ENCODE measurements around the gene HOXD8.

The HOXD8 gene

DNA sequence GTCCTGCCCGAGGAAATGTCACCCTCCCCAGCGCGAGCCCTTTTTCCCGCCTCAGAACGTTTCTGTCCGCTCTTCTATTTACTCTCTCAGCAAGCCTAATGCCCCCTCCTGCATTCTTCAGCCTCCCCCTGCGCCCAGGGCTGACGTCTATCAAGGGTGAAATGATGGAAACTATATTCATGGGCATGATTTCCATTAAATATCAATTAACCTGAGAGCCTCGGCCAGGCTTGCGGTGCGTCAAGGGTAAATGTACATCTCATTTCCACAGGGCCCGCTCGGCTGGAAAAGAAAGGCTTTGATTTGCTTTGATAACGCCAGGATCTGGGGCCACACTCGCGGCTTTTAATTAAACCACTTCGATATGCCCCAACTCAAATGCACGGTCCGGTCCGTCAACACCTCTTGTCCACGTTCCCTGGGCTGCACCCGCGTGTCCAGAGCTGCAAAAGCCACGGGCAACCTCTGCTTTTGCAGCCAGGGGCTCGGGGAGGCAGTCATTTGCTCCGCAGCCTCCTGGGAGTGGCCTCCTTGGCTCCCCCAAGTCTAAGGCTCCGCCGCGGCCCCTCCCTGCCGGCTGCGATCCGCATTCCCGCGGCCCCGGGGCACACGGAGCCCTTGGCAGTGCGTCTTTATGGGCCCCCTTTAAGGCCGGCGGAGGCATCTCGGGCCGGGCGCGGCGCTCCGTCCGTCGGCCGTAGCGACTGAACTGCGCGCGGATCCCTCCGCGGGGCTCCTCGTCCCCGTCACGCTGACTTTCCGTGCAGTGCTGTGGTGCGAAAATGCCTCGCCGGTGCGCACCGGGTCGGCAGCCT is at the start of gene HOXD8:
Gene HOXD8 (plus strand): TSS at position 724 of the 815 bp plus-strand sequence. CDS start 662 bp downstream, outside the sequence.
- H3K27me3 ChIP-seq (ENCODE audit: control insufficient read depth, insufficient read depth, low read length): peaks cover 100% of the 10 kb centered on the region
- H3K9ac ChIP-seq (ENCODE audit: low read length): no peak within 1 kb of the TSS
- H3K9me3 ChIP-seq (ENCODE audit: control insufficient read depth, low read depth, low read length): no peaks in the 10 kb centered on the region
- H3K36me3 ChIP-seq (ENCODE audit: control insufficient read depth, low read depth, low read length): no peaks in the 10 kb centered on the region
- H3K4me1 ChIP-seq (ENCODE audit: control insufficient read depth, low read depth, low read length): peaks cover 4% of the 10 kb centered on the region
- H3K27ac ChIP-seq (ENCODE audit: low read length): no peak within 1 kb of the TSS
- H3K4me3 ChIP-seq (ENCODE audit: low read length): peak within 1 kb of the TSS; percentile 10

GRCh38 chr2:176079831-176080539 is 49.5 kb upstream of the HOXD8 start:
- peaks cover 99% of the 10 kb centered on the region for H3K27me3 ChIP-seq (ENCODE audit: control insufficient read depth, insufficient read depth, low read length)
- peak overlapping the region; percentile 36 for H3K4me3 ChIP-seq (ENCODE audit: low read length)

DNA sequence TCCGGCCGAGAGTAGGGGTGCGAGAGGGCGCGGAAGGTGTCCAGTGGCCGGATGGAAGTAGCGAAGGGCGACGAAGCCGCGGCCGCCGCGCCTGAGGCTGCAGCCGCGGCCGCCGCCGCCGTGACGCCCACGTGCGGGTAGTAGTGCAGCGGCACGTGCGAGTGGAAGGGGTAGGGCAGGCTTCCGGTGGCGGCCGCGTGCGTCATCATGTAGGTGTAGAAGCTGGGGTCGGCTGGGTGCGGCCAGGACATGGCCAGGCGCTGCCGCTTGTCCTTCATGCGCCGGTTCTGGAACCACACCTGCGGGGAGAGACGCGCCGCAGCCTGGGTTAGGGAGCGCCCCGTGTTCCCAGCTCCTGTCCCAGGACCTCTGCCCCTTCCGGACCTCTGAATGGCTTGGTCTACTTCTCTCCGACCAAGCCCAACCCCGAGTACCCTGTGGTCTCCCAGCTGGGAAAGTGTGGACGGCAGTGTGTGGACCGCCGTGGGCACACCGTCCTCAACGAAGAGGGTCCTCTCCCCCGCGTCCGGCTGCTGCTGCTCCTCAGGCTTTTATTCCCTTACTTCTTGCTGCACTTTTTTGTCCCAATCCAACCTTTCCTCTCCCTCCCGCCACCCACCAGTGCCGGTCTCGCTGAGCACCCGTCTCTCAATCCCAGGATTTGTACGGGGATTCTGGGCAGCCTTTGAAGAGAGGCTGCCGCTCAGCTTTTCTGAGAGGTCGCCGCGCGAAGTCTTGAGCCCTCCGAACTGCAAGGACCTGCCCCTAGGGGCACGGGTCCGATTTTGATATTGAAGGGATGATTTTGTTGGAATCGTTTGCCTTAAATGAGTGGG is 48.7 kb upstream of the HOXD8 start:
- Histone ChIP-seq H3K9me3 (ENCODE audit: control insufficient read depth, low read depth, low read length) (no peaks in the 10 kb centered on the region), H3K4me3 (ENCODE audit: low read length) (no peak overlapping the region), H3K9ac (ENCODE audit: low read length) (no peak overlapping the region), H3K27me3 (ENCODE audit: control insufficient read depth, insufficient read depth, low read length) (peaks cover 99% of the 10 kb centered on the region), H3K4me1 (ENCODE audit: control insufficient read depth, low read depth, low read length) (peaks cover 10% of the 10 kb centered on the region), H3K36me3 (ENCODE audit: control insufficient read depth, low read depth, low read length) (no peaks in the 10 kb centered on the region), H3K27ac (ENCODE audit: low read length) (no peak overlapping the region)

More at GRCh38 chr2:176079831-176080539, 49.5 kb upstream of the HOXD8 start:
- no peak overlapping the region for H3K9ac ChIP-seq (ENCODE audit: low read length)
- H3K27ac ChIP-seq (ENCODE audit: low read length): no peak overlapping the region
- H3K36me3 ChIP-seq (ENCODE audit: control insufficient read depth, low read depth, low read length): no peaks in the 10 kb centered on the region
- peaks cover 10% of the 10 kb centered on the region for H3K4me1 ChIP-seq (ENCODE audit: control insufficient read depth, low read depth, low read length)
- H3K9me3 ChIP-seq (ENCODE audit: control insufficient read depth, low read depth, low read length): no peaks in the 10 kb centered on the region

- Histone ChIP-seq H3K9ac (ENCODE audit: low read length) (no peak overlapping the region), H3K36me3 (ENCODE audit: control insufficient read depth, low read depth, low read length) (no peaks in the 10 kb centered on the region), H3K27me3 (ENCODE audit: control insufficient read depth, insufficient read depth, low read length) (peaks cover 99% of the 10 kb centered on the region), H3K4me3 (ENCODE audit: low read length) (no peak overlapping the region), H3K27ac (ENCODE audit: low read length) (no peak overlapping the region), H3K9me3 (ENCODE audit: control insufficient read depth, low read depth, low read length) (no peaks in the 10 kb centered on the region), H3K4me1 (ENCODE audit: control insufficient read depth, low read depth, low read length) (peaks cover 10% of the 10 kb centered on the region)
Observed at GRCh38 chr2:176081376-176081836, 48.1 kb upstream of the HOXD8 start.

DNA sequence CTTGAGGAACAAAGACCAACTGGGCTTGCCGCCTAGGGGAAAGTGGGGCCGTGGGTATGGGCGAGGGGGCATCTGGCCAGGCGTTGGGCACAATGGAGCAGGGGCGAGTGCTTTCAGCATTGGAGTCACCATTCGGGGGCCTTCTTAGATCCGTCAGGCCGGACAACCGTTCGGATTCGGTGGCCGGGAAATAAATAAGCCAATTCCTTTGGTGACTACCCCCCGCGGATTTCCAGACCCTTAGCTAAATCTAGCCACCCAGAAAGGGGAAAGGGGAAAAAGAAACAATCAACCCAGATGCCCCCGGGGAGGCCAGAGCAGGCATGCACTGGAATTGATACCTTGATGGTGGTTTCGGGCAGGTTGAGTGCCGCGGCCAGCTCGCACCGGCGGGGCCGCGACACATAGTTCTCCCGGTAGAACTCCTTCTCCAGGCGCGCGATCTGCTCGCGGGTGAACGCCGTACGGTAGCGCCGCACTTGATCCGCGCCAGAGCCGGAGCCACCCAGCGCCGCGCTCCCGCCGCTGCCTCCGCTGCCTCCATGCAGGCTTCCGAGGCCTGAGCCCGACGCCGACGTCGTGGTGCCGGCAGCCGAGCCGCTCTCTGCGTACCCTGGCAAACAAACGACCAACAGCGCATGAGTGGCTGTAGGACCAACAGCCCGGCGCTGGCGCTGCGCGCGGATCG is 47.5 kb upstream of the HOXD8 start:
- H3K9ac ChIP-seq (ENCODE audit: low read length): no peak overlapping the region
- H3K4me1 ChIP-seq (ENCODE audit: control insufficient read depth, low read depth, low read length): peaks cover 10% of the 10 kb centered on the region
- H3K36me3 ChIP-seq (ENCODE audit: control insufficient read depth, low read depth, low read length): no peaks in the 10 kb centered on the region
- H3K27me3 ChIP-seq (ENCODE audit: control insufficient read depth, insufficient read depth, low read length): peaks cover 99% of the 10 kb centered on the region
- H3K9me3 ChIP-seq (ENCODE audit: control insufficient read depth, low read depth, low read length): no peaks in the 10 kb centered on the region
- no peak overlapping the region for H3K4me3 ChIP-seq (ENCODE audit: low read length)
- no peak overlapping the region for H3K27ac ChIP-seq (ENCODE audit: low read length)

- no peak overlapping the region for H3K27ac ChIP-seq (ENCODE audit: low read length)
- H3K9ac ChIP-seq (ENCODE audit: low read length): no peak overlapping the region
- H3K9me3 ChIP-seq (ENCODE audit: control insufficient read depth, low read depth, low read length): no peaks in the 10 kb centered on the region
- no peak overlapping the region for H3K4me3 ChIP-seq (ENCODE audit: low read length)
- H3K27me3 ChIP-seq (ENCODE audit: control insufficient read depth, insufficient read depth, low read length): peaks cover 99% of the 10 kb centered on the region
- peaks cover 10% of the 10 kb centered on the region for H3K4me1 ChIP-seq (ENCODE audit: control insufficient read depth, low read depth, low read length)
- no peaks in the 10 kb centered on the region for H3K36me3 ChIP-seq (ENCODE audit: control insufficient read depth, low read depth, low read length)
Observed at GRCh38 chr2:176082525-176082823, 47.0 kb upstream of the HOXD8 start.

- H3K9ac ChIP-seq (ENCODE audit: low read length): no peak overlapping the region
- H3K27me3 ChIP-seq (ENCODE audit: control insufficient read depth, insufficient read depth, low read length): peaks cover 99% of the 10 kb centered on the region
- no peaks in the 10 kb centered on the region for H3K36me3 ChIP-seq (ENCODE audit: control insufficient read depth, low read depth, low read length)
- no peaks in the 10 kb centered on the region for H3K9me3 ChIP-seq (ENCODE audit: control insufficient read depth, low read depth, low read length)
- H3K27ac ChIP-seq (ENCODE audit: low read length): no peak overlapping the region
- peaks cover 10% of the 10 kb centered on the region for H3K4me1 ChIP-seq (ENCODE audit: control insufficient read depth, low read depth, low read length)
- no peak overlapping the region for H3K4me3 ChIP-seq (ENCODE audit: low read length)
Observed at GRCh38 chr2:176082824-176083751, 46.4 kb upstream of the HOXD8 start.

DNA sequence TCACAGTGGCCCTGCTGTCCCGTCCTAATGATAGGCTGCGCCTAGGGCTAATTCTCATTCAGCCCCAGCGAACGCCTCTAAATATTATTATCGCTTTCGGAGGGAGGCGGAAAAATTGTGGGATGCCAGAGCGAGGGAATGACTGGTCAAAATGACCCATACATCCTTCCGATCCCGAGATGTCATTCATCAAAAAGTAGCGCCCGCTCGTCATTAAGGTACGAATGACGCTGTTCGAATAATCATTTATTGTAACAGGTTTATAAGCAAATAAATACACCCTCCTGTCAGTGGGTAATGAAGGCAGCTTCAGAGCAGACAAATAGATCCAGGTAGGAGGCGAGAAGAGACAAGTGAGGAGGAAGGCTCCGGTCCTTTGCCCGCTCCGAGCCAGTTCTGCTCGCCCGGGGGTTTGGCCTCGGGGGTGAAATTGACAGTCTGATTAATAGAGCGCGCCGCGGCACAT is 45.7 kb upstream of the HOXD8 start, which contains the start of gene EVX2:
Gene EVX2 (minus strand): TSS at position 167 of the 466 bp plus-strand sequence. CDS start 186 bp downstream, outside the sequence.
- peaks cover 99% of the 10 kb centered on the region for H3K27me3 ChIP-seq (ENCODE audit: control insufficient read depth, insufficient read depth, low read length)
- H3K4me1 ChIP-seq (ENCODE audit: control insufficient read depth, low read depth, low read length): peaks cover 6% of the 10 kb centered on the region

GRCh38 chr2:176084611-176085119 is 44.8 kb upstream of the HOXD8 start:
- H3K4me1 ChIP-seq (ENCODE audit: control insufficient read depth, low read depth, low read length): no peaks in the 10 kb centered on the region
- no peak overlapping the region for H3K27ac ChIP-seq (ENCODE audit: low read length)
- no peak overlapping the region for H3K9ac ChIP-seq (ENCODE audit: low read length)
- no peak overlapping the region for H3K4me3 ChIP-seq (ENCODE audit: low read length)
- no peaks in the 10 kb centered on the region for H3K36me3 ChIP-seq (ENCODE audit: control insufficient read depth, low read depth, low read length)
- H3K27me3 ChIP-seq (ENCODE audit: control insufficient read depth, insufficient read depth, low read length): peaks cover 99% of the 10 kb centered on the region
- no peaks in the 10 kb centered on the region for H3K9me3 ChIP-seq (ENCODE audit: control insufficient read depth, low read depth, low read length)

More for the DNA sequence above, 45.7 kb upstream of the HOXD8 start, which contains the start of gene EVX2:
- H3K36me3 ChIP-seq (ENCODE audit: control insufficient read depth, low read depth, low read length): no peaks in the 10 kb centered on the region
- H3K9me3 ChIP-seq (ENCODE audit: control insufficient read depth, low read depth, low read length): no peaks in the 10 kb centered on the region
- no peak within 1 kb of the TSS for H3K9ac ChIP-seq (ENCODE audit: low read length)
- no peak within 1 kb of the TSS for H3K4me3 ChIP-seq (ENCODE audit: low read length)
- H3K27ac ChIP-seq (ENCODE audit: low read length): no peak within 1 kb of the TSS

All from iPS-18a (cell line).